Activated naive CD8-positive, alpha-beta T cell (primary cell): ENCODE measurements around the gene ANO6.
"Not testable (repeated sequence)": the region's sequence is repeated elsewhere in the genome, so short reads cannot be mapped to it uniquely, and the experiment has no call there.

Source experiments
- H3K27ac Mint-ChIP-seq: one replicate; pipeline ENCODE4 v1.8.0; 2021; ENCODE audit warnings: mixed read lengths
- H3K27me3 Mint-ChIP-seq: one replicate; pipeline ENCODE4 v1.8.0; 2021; ENCODE audit warnings: mixed read lengths
- H3K36me3 Mint-ChIP-seq: one replicate; pipeline ENCODE4 v1.8.0; 2021; ENCODE audit warnings: mixed read lengths
- H3K4me1 Mint-ChIP-seq: one replicate; pipeline ENCODE4 v1.8.0; 2021; ENCODE audit warnings: low read depth, mixed read lengths
- H3K4me3 Mint-ChIP-seq: one replicate; pipeline ENCODE4 v1.8.0; 2021; ENCODE audit warnings: mild to moderate bottlenecking, mixed read lengths
- H3K9me3 Mint-ChIP-seq: one replicate; pipeline ENCODE4 v1.8.0; 2021; ENCODE audit warnings: low read depth, mixed read lengths

The ANO6 gene

DNA sequence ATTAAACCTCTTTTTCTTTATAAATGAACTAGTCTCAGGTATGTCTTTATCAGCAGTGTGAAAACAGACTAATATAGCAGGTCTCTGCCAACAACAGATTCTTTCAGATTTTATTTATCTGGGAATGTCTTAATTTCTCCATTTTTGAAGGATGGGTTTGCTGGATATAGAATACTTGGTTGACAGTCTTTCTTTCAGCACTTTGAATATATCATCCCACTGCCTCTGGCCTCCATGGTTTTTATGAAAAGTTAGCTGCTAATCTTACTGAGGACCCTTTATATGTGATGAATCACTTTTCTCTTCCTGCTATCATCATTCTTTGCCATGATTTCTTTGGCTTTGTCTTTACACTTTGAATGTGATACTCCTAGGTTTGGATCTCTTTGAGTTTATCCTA is 148.0 kb downstream of the ANO6 start:
- Mint-ChIP-seq H3K27ac (no peak overlapping the region), H3K27me3 (no peaks in the 10 kb centered on the region), H3K4me1 (no peaks in the 10 kb centered on the region), H3K9me3 (peaks cover 19% of the 10 kb centered on the region), H3K4me3 (no peak overlapping the region), H3K36me3 (peaks cover 53% of the 10 kb centered on the region)

DNA sequence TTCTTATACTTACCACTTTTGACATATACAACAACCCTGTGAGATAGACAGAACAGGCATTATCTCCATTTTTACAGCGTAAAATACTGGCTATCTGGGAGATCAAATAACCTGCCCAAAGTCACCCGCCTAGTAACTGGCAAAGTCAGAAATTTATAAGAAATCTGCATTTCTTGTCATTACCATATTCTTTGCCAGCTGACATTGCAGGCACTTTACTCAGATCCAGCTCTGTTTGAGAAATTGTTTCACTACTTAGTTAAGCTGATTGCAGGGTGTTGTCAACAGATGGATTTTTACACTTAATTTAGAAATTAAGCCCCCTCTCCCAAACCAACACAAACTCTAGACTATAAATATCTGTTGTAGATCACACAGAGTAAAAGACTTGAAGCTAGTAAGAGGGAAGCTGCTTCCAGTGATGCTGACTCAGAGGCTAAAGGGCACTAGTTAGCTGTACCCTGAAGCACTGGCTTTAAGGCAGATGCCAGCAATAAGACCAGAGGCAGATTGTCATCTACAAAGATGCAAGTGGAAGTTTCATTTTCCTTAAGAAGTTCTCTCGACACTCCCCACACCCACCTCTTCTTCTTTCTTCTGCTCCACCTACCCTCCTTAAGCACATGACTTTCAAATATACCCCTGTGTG is 153.1 kb downstream of the ANO6 start:
- Mint-ChIP-seq H3K4me1 (no peaks in the 10 kb centered on the region), H3K36me3 (peaks cover 31% of the 10 kb centered on the region), H3K4me3 (no peak overlapping the region), H3K9me3 (peaks cover 11% of the 10 kb centered on the region), H3K27ac (no peak overlapping the region), H3K27me3 (no peaks in the 10 kb centered on the region)

DNA sequence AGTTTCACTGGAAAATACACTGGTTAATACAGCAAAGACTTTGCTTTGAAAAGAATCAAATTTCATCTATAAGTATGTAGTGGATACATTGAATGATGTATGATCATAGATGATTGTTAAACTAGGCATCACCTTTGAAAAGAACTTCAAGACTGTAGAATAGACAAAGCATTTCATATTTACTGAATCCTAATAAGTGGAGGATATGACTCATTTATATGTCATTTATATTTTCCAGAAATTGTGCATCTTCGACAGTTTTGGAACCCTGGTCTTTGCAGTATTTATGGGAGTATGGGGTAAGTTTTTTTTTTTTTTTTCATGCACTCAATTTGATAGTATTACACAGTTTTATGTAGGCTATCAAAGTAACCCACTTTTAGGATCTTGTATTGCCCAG is 161.9 kb downstream of the ANO6 start:
- no peak overlapping the region for H3K4me3 Mint-ChIP-seq
- H3K4me1 Mint-ChIP-seq: no peaks in the 10 kb centered on the region
- peaks cover 22% of the 10 kb centered on the region for H3K36me3 Mint-ChIP-seq

DNA sequence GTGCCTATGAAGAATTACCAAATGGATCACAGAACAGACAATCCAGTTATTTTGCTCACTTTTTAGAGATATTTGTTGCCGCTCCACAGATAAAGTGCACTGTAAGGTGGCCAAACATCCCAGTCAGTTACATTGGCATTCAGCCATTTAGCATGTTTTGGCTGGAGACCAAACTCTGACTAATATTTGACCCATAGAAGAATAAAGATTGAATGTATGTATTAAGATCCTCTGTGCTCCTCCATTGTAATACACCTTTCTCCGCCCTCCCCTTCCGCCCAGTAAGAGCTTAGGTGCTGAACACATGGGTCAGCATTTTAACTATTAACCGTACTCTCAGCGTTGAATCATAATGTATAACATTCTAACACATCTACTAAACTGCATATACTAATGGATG is 163.4 kb downstream of the ANO6 start:
- Mint-ChIP-seq H3K36me3 (peaks cover 28% of the 10 kb centered on the region), H3K4me1 (no peaks in the 10 kb centered on the region), H3K4me3 (no peak overlapping the region), H3K27me3 (no peaks in the 10 kb centered on the region), H3K9me3 (no peaks in the 10 kb centered on the region), H3K27ac (no peak overlapping the region)

More for the DNA sequence above, 161.9 kb downstream of the ANO6 start:
- no peaks in the 10 kb centered on the region for H3K27me3 Mint-ChIP-seq
- H3K9me3 Mint-ChIP-seq: no peaks in the 10 kb centered on the region
- no peak overlapping the region for H3K27ac Mint-ChIP-seq

DNA sequence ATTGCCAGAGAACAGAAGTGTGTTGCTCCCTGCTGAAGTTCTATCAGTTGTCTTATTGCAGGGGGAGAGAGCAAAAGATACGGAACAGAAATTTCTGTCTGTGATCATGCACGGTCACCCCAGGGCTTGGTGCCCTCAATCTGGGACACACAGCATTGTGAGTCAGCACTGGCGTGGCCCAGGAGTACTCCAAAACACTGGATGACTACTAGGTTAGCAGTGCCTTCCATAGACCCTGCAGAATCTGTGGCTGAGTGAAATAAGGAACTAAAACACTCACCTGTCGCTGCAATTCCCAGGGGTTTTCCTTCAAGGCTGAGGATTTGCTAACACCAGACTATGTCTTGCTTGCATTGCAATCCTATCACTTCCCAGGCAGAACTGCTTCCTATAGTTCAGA is 165.5 kb downstream of the ANO6 start:
- Mint-ChIP-seq H3K4me1 (no peaks in the 10 kb centered on the region), H3K9me3 (no peaks in the 10 kb centered on the region), H3K4me3 (no peak overlapping the region), H3K27ac (no peak overlapping the region), H3K36me3 (peaks cover 44% of the 10 kb centered on the region), H3K27me3 (no peaks in the 10 kb centered on the region)

DNA sequence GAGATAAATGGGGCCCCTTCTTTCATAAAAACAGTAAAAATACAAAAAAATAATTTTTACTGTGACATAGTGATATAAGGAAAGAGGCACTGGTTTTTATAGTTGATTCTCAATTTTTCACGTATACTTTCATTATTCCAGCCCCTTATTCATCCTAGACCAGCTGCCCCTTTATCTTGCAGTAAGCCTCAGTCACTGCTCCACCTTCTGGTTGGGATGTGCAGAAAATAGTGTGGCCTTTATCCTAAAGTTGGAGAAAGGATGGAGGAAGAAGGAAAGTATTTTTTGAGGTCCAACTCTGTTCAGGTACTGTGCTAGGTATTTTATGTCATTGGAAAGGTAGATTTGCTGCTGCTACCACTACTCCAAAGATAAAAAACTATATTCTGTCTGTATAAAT is 172.7 kb downstream of the ANO6 start:
- Mint-ChIP-seq H3K27ac (no peak overlapping the region), H3K36me3 (peaks cover 41% of the 10 kb centered on the region), H3K4me1 (no peaks in the 10 kb centered on the region), H3K4me3 (no peak overlapping the region), H3K9me3 (peaks cover 5% of the 10 kb centered on the region), H3K27me3 (no peaks in the 10 kb centered on the region)

DNA sequence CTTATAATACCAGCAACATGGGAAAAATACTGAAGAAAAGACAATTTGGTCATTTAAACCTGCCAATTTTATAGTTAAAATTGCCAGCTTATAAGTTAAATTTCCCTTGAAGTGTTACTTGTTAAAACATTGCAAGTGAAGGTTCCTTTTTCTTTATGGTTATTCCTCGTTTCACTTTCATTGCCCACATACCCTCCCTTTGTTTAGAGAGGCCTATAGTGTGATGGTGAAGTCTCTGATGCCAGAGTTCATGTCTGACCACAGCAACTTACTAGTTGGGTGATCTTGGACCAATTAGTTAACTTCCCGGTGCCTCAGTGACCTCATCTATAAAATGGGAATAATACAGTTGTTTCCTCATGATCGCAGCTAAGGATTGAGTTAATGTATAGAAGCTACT is 173.5 kb downstream of the ANO6 start:
- H3K27me3 Mint-ChIP-seq: no peaks in the 10 kb centered on the region
- no peak overlapping the region for H3K27ac Mint-ChIP-seq
- peaks cover 5% of the 10 kb centered on the region for H3K9me3 Mint-ChIP-seq
- no peak overlapping the region for H3K4me3 Mint-ChIP-seq
- H3K36me3 Mint-ChIP-seq: peaks cover 39% of the 10 kb centered on the region
- H3K4me1 Mint-ChIP-seq: no peaks in the 10 kb centered on the region

DNA sequence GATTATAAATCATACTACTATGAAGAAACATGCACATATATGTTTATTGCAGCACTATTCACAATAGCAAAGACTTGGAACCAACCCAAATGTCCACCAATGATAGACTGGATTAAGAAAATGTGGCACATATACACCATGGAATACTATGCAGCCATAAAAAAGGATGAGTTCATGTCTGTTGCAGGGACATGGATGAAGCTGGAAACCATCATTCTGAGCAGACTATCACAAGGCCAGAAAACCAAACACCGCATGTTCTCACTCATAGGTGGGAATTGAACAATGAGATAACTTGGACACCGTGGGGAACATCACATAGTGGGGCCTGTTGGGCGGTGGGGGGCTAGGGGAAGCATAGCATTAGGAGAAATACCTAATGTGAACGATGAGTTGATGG is 181.6 kb downstream of the ANO6 start:
- not testable (repeated sequence) for H3K4me1 Mint-ChIP-seq

DNA sequence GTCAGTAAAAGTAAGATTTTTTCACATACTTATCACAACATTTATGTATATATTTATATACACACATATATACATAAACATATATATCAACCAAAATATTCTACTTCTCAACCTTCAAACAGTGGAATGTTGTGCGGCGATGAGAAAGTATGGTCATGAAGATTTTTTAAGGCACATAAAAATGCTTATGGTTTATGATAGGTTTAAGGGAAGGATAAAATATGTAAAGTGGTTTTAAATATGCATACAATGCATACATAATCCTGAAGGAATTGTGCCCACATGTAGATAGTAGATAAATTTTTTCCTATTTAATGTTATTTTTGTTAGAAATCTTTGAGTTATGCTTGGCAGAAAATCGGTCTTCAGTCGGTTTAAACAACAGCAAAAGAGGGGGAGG is 182.7 kb downstream of the ANO6 start:
- Mint-ChIP-seq H3K4me3 (no peak overlapping the region), H3K4me1 (no peaks in the 10 kb centered on the region), H3K9me3 (peaks cover 12% of the 10 kb centered on the region), H3K36me3 (peaks cover 16% of the 10 kb centered on the region), H3K27me3 (no peaks in the 10 kb centered on the region), H3K27ac (no peak overlapping the region)

More for the DNA sequence above, 181.6 kb downstream of the ANO6 start:
- not testable (repeated sequence) for H3K4me3 Mint-ChIP-seq, H3K27me3 Mint-ChIP-seq, H3K27ac Mint-ChIP-seq
- H3K36me3 Mint-ChIP-seq: peaks cover 22% of the 10 kb centered on the region
- peaks cover 16% of the 10 kb centered on the region for H3K9me3 Mint-ChIP-seq

DNA sequence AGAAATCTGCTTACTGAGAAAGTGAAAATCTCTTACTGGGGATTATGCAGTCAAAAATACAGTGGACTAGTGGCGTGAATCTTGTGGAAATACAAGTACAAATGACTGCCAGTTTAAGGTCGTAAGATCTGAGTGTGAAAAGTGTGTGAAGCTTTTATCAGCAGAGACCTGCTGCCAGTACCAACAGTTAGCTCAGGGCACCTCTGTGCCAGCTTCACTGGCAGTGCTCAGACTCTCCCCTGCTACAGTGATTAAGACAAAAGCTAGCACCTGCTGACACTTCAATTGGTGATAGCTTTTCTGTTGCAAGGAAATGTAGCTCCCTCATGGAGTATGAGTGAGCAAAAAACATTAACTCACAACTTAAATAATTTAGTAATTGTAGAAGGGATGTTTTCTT is 185.1 kb downstream of the ANO6 start:
- H3K4me3 Mint-ChIP-seq: no peak overlapping the region
- H3K27me3 Mint-ChIP-seq: no peaks in the 10 kb centered on the region
- H3K9me3 Mint-ChIP-seq: peaks cover 10% of the 10 kb centered on the region
- H3K27ac Mint-ChIP-seq: no peak overlapping the region
- no peaks in the 10 kb centered on the region for H3K4me1 Mint-ChIP-seq
- H3K36me3 Mint-ChIP-seq: peaks cover 16% of the 10 kb centered on the region

DNA sequence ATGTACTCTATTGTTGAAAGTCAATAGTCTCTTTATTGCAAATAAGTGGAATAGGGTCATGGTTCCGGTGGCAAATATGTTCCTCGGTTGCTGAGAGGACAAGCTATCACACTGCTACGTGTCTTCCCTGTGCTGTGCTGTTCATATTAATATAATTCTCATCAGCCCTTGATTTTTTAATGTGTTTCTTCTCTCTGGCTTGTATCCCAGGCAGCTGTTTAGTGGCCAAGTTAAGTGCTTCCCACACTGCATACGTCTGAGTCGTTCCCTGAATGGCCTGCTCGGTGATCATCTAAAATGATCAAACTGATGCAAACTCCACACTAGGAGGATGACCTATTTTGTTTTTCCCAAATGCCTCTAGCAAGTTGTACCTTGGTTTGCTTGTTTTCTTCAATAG is 186.4 kb downstream of the ANO6 start:
- no peak overlapping the region for H3K4me3 Mint-ChIP-seq
- H3K4me1 Mint-ChIP-seq: no peaks in the 10 kb centered on the region
- no peak overlapping the region for H3K27ac Mint-ChIP-seq
- H3K9me3 Mint-ChIP-seq: no peaks in the 10 kb centered on the region
- H3K27me3 Mint-ChIP-seq: no peaks in the 10 kb centered on the region
- H3K36me3 Mint-ChIP-seq: peaks cover 12% of the 10 kb centered on the region

DNA sequence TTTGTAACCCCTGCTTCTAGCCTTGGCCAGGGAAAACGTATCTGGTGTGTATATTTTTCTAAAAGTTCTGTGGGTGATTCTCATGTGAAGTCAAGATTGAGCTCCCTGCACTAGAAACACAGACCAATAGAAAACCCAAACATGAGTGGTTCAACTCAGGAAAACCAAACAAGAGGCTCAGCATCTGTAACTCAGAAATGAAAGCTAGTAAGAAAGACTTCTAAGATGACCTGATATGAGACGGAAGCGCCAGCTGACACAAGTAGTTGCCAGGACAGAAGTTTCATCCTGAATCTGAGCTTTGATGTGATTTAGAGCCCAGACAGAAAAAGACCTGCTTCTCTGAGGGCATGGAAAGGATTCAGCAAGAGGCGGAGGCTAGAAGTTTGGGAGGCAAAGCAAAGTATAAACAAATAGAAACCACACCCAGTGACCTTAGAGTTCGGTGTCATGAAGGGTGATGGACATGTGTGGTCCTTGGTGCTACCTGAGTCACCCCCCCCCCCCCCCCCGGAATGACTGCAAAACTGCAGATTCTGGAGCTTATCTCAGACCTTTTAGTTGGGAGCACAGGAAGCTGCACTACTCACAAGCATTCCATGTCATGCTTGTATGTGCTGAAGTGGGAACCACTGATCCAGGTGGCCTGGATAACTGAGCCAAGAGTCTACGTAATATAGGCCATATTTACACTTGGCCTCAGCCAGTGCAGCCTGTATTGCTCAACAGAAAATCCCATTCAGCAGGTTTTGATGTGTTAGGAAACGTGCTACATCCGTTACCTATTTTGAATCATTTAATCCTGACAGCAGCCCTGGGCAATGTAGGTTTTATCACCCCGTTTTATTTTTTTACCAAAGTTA is 191.3 kb downstream of the ANO6 start:
- H3K27me3 Mint-ChIP-seq: no peaks in the 10 kb centered on the region
- no peaks in the 10 kb centered on the region for H3K4me1 Mint-ChIP-seq
- H3K9me3 Mint-ChIP-seq: no peaks in the 10 kb centered on the region
- peaks cover 28% of the 10 kb centered on the region for H3K36me3 Mint-ChIP-seq
- no peak overlapping the region for H3K4me3 Mint-ChIP-seq
- H3K27ac Mint-ChIP-seq: no peak overlapping the region

DNA sequence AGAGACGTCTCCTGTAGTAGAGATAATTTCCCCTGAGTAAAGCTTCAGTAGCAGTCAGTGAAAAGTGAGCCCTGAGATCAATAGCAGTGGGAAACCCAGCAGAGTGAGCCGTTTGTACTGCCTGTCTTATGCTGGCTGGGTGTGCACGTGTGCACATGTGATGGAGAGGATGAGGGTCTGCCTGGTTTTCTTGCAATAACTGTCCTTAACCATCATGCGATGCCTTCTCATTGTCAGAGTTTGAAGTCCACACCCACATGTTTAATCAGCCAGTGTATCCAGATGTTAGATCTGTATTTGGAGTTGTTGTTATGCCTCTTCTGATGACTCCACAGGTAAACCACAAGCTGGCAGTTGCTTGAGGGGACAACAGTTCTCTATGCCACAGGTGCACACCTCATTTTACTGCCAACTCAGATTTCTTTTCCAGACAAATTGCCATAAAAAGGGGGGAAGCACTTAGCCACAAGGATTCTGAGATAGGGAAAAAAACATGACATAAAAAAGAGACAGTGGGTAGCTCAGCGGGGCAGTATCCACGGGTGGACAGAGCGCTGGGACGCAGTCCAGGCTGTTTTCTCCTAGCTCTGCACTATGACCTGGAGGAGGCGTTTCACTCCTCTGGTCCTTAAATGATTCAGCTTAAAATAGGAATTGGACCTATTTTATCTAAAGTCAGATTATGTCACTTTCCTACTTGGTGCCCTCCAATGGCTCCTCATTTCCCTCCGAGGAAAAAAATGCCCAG is 192.3 kb downstream of the ANO6 start:
- no peaks in the 10 kb centered on the region for H3K9me3 Mint-ChIP-seq
- H3K27me3 Mint-ChIP-seq: no peaks in the 10 kb centered on the region
- no peak overlapping the region for H3K27ac Mint-ChIP-seq
- no peaks in the 10 kb centered on the region for H3K4me1 Mint-ChIP-seq
- no peak overlapping the region for H3K4me3 Mint-ChIP-seq
- H3K36me3 Mint-ChIP-seq: peaks cover 22% of the 10 kb centered on the region

DNA sequence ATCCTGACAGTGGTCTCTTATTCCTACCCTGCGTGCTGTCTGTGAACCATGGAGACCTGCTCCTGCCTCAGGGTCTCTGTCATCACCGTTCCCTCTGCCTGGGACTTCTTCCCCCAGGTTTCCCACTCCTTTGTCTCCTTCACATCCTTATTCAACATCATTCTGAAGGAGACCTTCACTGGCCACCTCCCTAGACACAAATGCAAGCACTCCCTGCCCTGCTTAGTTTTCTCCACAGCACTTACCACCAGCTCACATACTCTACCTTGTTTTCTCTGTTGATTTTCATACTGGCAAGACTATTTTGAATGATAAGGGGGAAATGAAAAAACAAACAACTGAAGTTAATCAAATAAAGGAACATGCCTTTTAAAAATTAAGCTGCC is 192.8 kb downstream of the ANO6 start:
- H3K4me1 Mint-ChIP-seq: no peaks in the 10 kb centered on the region
- no peak overlapping the region for H3K27ac Mint-ChIP-seq
- no peaks in the 10 kb centered on the region for H3K27me3 Mint-ChIP-seq
- H3K36me3 Mint-ChIP-seq: peaks cover 22% of the 10 kb centered on the region
- H3K9me3 Mint-ChIP-seq: no peaks in the 10 kb centered on the region
- H3K4me3 Mint-ChIP-seq: no peak overlapping the region

DNA sequence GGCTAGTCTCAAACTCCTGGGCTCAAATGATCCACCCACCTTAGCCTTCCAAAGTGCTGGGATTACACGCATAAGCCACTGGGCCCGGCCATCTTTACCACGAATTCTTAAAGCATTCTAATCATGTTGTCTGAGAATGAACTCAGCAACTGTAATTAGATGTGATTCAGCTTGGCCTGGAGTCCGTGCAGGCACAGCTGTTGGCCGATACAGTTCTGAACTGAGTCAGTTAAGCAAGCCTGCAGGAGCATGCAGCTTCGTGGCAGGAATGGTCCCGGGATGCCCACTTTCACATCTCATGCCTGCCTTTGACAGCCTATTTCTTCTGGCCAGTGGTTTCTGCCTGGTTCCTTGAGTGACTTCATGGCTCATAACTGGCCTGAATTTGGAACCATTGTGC is 194.1 kb downstream of the ANO6 start:
- Mint-ChIP-seq H3K36me3 (peaks cover 19% of the 10 kb centered on the region), H3K27ac (no peak overlapping the region), H3K9me3 (no peaks in the 10 kb centered on the region), H3K4me3 (no peak overlapping the region), H3K4me1 (no peaks in the 10 kb centered on the region), H3K27me3 (no peaks in the 10 kb centered on the region)
